Right lobe of liver (tissue), 4 donors: ENCODE data around the gene KCTD18.

Experiments
- POLR2A ChIP-seq: fragments of 450-650 bp; IDR thresholded peaks from one replicate; pipeline ENCODE4 v1.6.1; 2017; ENCODE audit warnings: antibody characterized with exemption, mild to moderate bottlenecking
- TF ChIP-seq, protein P1 (sequence below), 4 donors: fragments of 200-600 bp in 3 of 4; fragments of 450-650 bp in 1 of 4; IDR thresholded peaks; one replicate each; pipeline versions ENCODE4 v1.5.1 to v1.8.0; 2016 to 2022; ENCODE audit warnings: antibody characterized with exemption in 4 of 4, mild to moderate bottlenecking in 2 of 4
- donor health status: DM: no; HTN: no; CAD: no.
- donor health status: DM: no; HTN: no; CAD: no.
- donor health status: DM: no; HTN: yes; CAD: no.

DNA sequence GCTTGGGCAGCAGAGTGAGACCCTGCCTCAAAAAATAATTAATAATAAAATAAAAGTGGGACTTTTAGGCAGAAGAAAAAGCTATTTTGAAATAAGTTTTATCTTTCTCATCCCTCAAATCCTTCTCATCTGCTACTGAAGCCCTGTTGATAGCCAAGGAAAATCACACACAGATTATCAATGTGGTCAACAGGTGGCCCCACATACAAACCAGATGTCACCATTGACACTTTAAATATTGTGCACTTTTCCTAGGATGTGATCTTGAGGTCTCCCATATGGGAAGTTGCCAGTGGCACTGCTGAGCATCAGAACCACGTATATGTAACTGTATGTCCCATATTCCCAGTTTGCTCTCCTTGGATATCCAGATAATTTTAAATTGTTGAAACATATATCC lies 64.6 kb downstream of the KCTD18 start:
- TF ChIP-seq POLR2A = no peak
- TF ChIP-seq, protein P1, sequence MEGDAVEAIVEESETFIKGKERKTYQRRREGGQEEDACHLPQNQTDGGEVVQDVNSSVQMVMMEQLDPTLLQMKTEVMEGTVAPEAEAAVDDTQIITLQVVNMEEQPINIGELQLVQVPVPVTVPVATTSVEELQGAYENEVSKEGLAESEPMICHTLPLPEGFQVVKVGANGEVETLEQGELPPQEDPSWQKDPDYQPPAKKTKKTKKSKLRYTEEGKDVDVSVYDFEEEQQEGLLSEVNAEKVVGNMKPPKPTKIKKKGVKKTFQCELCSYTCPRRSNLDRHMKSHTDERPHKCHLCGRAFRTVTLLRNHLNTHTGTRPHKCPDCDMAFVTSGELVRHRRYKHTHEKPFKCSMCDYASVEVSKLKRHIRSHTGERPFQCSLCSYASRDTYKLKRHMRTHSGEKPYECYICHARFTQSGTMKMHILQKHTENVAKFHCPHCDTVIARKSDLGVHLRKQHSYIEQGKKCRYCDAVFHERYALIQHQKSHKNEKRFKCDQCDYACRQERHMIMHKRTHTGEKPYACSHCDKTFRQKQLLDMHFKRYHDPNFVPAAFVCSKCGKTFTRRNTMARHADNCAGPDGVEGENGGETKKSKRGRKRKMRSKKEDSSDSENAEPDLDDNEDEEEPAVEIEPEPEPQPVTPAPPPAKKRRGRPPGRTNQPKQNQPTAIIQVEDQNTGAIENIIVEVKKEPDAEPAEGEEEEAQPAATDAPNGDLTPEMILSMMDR (IDR thresholded peaks at IDR 0.05) = no peak
